HepG2 (cell line): ENCODE results near the gene CCDC91. TPM values are rescaled to one million over a fixed set of nuclear protein-coding genes. Genes with fewer than 3 reads are reported as not detected.

Experiments
- ATAC-seq: fragments of 200-7000 bp; cut with Tn5 transposase; 3 replicates; pipeline ENCODE4 v1.9.1; 2020; ENCODE audit warnings: mild to moderate bottlenecking, moderate library complexity
- BruUV-seq: library from RNA; stranded (reverse); fragments of 400-500 nt; replicated peaks from 2 replicates; lab custom pipeline; 2021; lab: Mats Ljungman, UMichigan
- CTCF ChIA-PET: fragments of 300-600 bp; formaldehyde crosslinking; extraction: SDS; loops from one replicate; lab custom pipeline; 2021; ENCODE audit warnings: low total read pairs, inconsistent platforms, low intra/inter-chr PET ratio; lab: Yijun Ruan, JAX
- POLR2A ChIA-PET: fragments of 350-600 bp; sonication (Branson Sonifier 250); formaldehyde crosslinking; loops from one replicate; lab custom pipeline; 2020; ENCODE audit warnings: antibody characterized with exemption, inconsistent platforms; lab: Yijun Ruan, JAX
- DNase-seq: peaks from one replicate; pipeline ENCODE4 v3.0.0-alpha.2; 2015; ENCODE audit warnings: low spot score
- FAIRE-seq: peaks from 3 replicates; lab custom pipeline; 2011; peaks lifted over from hg19 to GRCh38; lab: Jason Lieb, UNC
- H2AFZ ChIP-seq: one replicate; pipeline ENCODE4 v1.6.1; 2011; ENCODE audit warnings: low read length, inconsistent platforms
- H3K27ac ChIP-seq: fragments of 300-600 bp; 3 replicates; pipeline ENCODE4 v1.8.0; 2011; ENCODE audit warnings: mixed run types, mild to moderate bottlenecking, mixed read lengths, low read length, inconsistent platforms; ENCODE audit not compliant: insufficient read depth; ENCODE audit errors: extremely low read length
- H3K27me3 ChIP-seq, 2 experiments: fragments of 200-600 bp in 1 of 2; 2 replicates in 1 of 2; 3 replicates in 1 of 2; pipeline versions ENCODE4 v1.6.0 to v1.8.0; 2011; ENCODE audit warnings: low read length in 2 of 2, mild to moderate bottlenecking in 2 of 2, moderate library complexity in 2 of 2, inconsistent platforms in 1 of 2; ENCODE audit not compliant: insufficient read depth in 2 of 2, control insufficient read depth in 1 of 2
- H3K36me3 ChIP-seq, 2 experiments: fragments of 200-600 bp in 1 of 2; replicated peaks in 1 of 2; 2 replicates in 1 of 2; 3 replicates in 1 of 2; pipeline versions ENCODE4 v1.5.1 to v1.8.0; 2011; ENCODE audit warnings: low read length in 2 of 2, inconsistent platforms in 1 of 2; ENCODE audit not compliant: insufficient read depth in 2 of 2, control insufficient read depth in 1 of 2
- H3K4me1 ChIP-seq: 2 replicates; pipeline ENCODE4 v1.5.1; 2012; ENCODE audit warnings: low read length, inconsistent platforms; ENCODE audit not compliant: insufficient read depth
- H3K4me2 ChIP-seq: 2 replicates; pipeline ENCODE4 v1.6.0; 2011; ENCODE audit warnings: low read depth, low read length, inconsistent platforms
- H3K4me3 ChIP-seq, 3 experiments: fragments of 200-600 bp in 1 of 3; sonication (generic), shearing (Covaris generic) in 1 of 3; replicated peaks in 1 of 3; 2 replicates each; pipeline ENCODE4 v1.5.1; 2011 to 2016; ENCODE audit warnings: low read length in 3 of 3, inconsistent platforms in 2 of 3, low read depth in 2 of 3, mild to moderate bottlenecking in 2 of 3, control low read depth in 1 of 3, mixed read lengths in 1 of 3; ENCODE audit not compliant: insufficient read depth in 1 of 3
- H3K79me2 ChIP-seq: one replicate; pipeline ENCODE4 v1.6.1; 2011; ENCODE audit warnings: low read length, inconsistent platforms; ENCODE audit not compliant: insufficient read depth
- H3K9ac ChIP-seq: 2 replicates; pipeline ENCODE4 v1.6.0; 2011; ENCODE audit warnings: mild to moderate bottlenecking, low read depth, low read length, inconsistent platforms; ENCODE audit not compliant: insufficient read depth
- H3K9me3 ChIP-seq: 2 replicates; pipeline ENCODE4 v1.5.1; 2012; ENCODE audit warnings: mild to moderate bottlenecking, low read length
- H4K20me1 ChIP-seq: 2 replicates; pipeline ENCODE4 v1.6.0; 2011; ENCODE audit warnings: inconsistent platforms, mild to moderate bottlenecking, low read length, moderate library complexity; ENCODE audit not compliant: insufficient read depth
- CREM ChIP-seq, 2 experiments: sonication (generic) in 1 of 2; formaldehyde crosslinking in 1 of 2; IDR thresholded peaks; 2 replicates each; pipeline versions ENCODE4 v1.4.0 to v1.6.1; 2016 to 2020; ENCODE audit warnings: antibody characterized with exemption in 1 of 2, mild to moderate bottlenecking in 1 of 2, missing genetic modification reagents in 1 of 2
- DPF2 ChIP-seq: sonication (generic); formaldehyde crosslinking; IDR thresholded peaks from 2 replicates; pipeline ENCODE4 v1.4.0; 2020; ENCODE audit warnings: mild to moderate bottlenecking, low read depth, missing genetic modification reagents, borderline replicate concordance
- EZH2 ChIP-seq: conservative IDR thresholded peaks from 2 replicates; pipeline ENCODE4 v1.6.1; 2012; ENCODE audit warnings: mild to moderate bottlenecking, low read depth, low read length, moderate library complexity
- FOXJ3 ChIP-seq: sonication (generic); formaldehyde crosslinking; IDR thresholded peaks from 2 replicates; pipeline ENCODE4 v1.4.0; 2020; ENCODE audit warnings: missing genetic modification reagents, mild to moderate bottlenecking, borderline replicate concordance
- FOXK1 ChIP-seq: sonication (generic); formaldehyde crosslinking; IDR thresholded peaks from 2 replicates; pipeline ENCODE4 v1.4.0; 2020; ENCODE audit warnings: low read depth, missing genetic modification reagents, borderline replicate concordance
- SETDB1 ChIP-seq: sonication (generic); formaldehyde crosslinking; IDR thresholded peaks from 2 replicates; pipeline ENCODE4 v1.5.1; 2020; ENCODE audit warnings: missing genetic modification reagents, mild to moderate bottlenecking, borderline replicate concordance
- SMC3 ChIP-seq: IDR thresholded peaks from 2 replicates; pipeline ENCODE4 v1.6.1; 2011; ENCODE audit warnings: low read length, improper control_type of control experiment
- SP5 ChIP-seq: IDR thresholded peaks from 2 replicates; pipeline ENCODE4 v1.6.1; 2016; ENCODE audit warnings: low read depth, borderline replicate concordance
- WIZ ChIP-seq: sonication (generic); formaldehyde crosslinking; IDR thresholded peaks from 2 replicates; pipeline ENCODE4 v1.5.1; 2020; ENCODE audit warnings: mild to moderate bottlenecking, missing genetic modification reagents
- ZMAT5 ChIP-seq: sonication (generic); formaldehyde crosslinking; IDR thresholded peaks from 2 replicates; pipeline ENCODE4 v1.5.0; 2020; ENCODE audit warnings: mild to moderate bottlenecking, low read depth, missing genetic modification reagents, borderline replicate concordance
- ZNF253 ChIP-seq: sonication (generic); formaldehyde crosslinking; IDR thresholded peaks from 2 replicates; pipeline ENCODE4 v1.8.0; 2022; ENCODE audit warnings: mild to moderate bottlenecking, missing genetic modification reagents, borderline replicate concordance
- ZNF329 ChIP-seq: sonication (generic); formaldehyde crosslinking; IDR thresholded peaks from 2 replicates; pipeline ENCODE4 v1.9.0; 2021; ENCODE audit warnings: low read depth, mild to moderate bottlenecking, missing genetic modification reagents
- ZNF350 ChIP-seq: sonication (generic); formaldehyde crosslinking; IDR thresholded peaks from 2 replicates; pipeline ENCODE4 v1.4.0; 2020; ENCODE audit warnings: mild to moderate bottlenecking, low read depth, missing genetic modification reagents, borderline replicate concordance
- ZNF468 ChIP-seq: sonication (generic); formaldehyde crosslinking; IDR thresholded peaks from 2 replicates; pipeline ENCODE4 v1.8.0; 2022; ENCODE audit warnings: mild to moderate bottlenecking, moderate library complexity, missing genetic modification reagents
- ZNF644 ChIP-seq: IDR thresholded peaks from 2 replicates; pipeline ENCODE4 v1.6.1; 2016; ENCODE audit warnings: low read depth
- ZNF775 ChIP-seq: sonication (generic); formaldehyde crosslinking; IDR thresholded peaks from 2 replicates; pipeline ENCODE4 v1.4.0; 2020; ENCODE audit warnings: missing genetic modification reagents, mild to moderate bottlenecking, moderate library complexity, borderline replicate concordance
- WGBS: methylation state at CpG from one replicate; pipeline ENCODE4 v1.1.6; 2017; ENCODE audit warnings: low lambda C conversion rate; 5-methylcytosine and 5-hydroxymethylcytosine counted together
- in situ Hi-C: cut with HindIII; loops from 2 replicates; pipeline ENCODE4 v1.10.0; 2017; ENCODE audit warnings: low pct_unique_long_range_greater_than_20kb; ENCODE audit not compliant: extremely low pct_ligation_motif_present
- intact Hi-C: fragments of 100-400 bp; cut with micrococcal nuclease; formaldehyde crosslinking; loops from one replicate; pipeline ENCODE4 v1.10.0; 2022; ENCODE audit not compliant: unreplicated experiment
- polyA plus RNA-seq, 8 experiments: library from polyadenylated mRNA; depleted of rRNA in 3 of 8; stranded (reverse) in 7 of 8; unstranded in 1 of 8; fragments of >200 nt; fragmentation: Illumina TruSeq in 4 of 8; extraction: Trizol in 4 of 8; gene quantifications; 2 replicates each; pipeline versions ENCODE4 v1.2.1 to v1.2.3, GENCODE V29; 2011 to 2016; ENCODE audit warnings: low read depth in 4 of 8, missing spikeins in 1 of 8, mixed read lengths in 1 of 8; ENCODE audit not compliant: insufficient read depth in 1 of 8
- total RNA-seq, 5 experiments: library from RNA; depleted of rRNA; stranded (reverse); fragments of >200 nt; fragmentation: Illumina TruSeq; extraction: Trizol; gene quantifications; 2 replicates each; pipeline ENCODE4 v1.2.3, GENCODE V29; 2016; ENCODE audit warnings: low read depth in 1 of 5
- TF ChIP-seq, protein P1 (sequence below): sonication (generic); formaldehyde crosslinking; IDR thresholded peaks from 2 replicates; pipeline ENCODE4; 2020; ENCODE audit warnings: missing genetic modification reagents, mild to moderate bottlenecking, borderline replicate concordance

The CCDC91 gene
- total and polyA plus RNA-seq, 2 of the 13 experiments (the other 11 are each of a cell fraction or from before 2014, with no cell fraction given) = 9.8 to 15.8 TPM

- Histone ChIP-seq H3K9me3 (peaks cover 6% of the 10 kb centered on the region; the same call in 1 of the 2 replicates), H3K27ac (no peak overlapping the region), H3K4me3 (no peak overlapping the region), H3K4me2 (no peak overlapping the region), H3K79me2 (no peaks in the 10 kb centered on the region), H3K4me1 (peaks cover 3% of the 10 kb centered on the region), H3K9ac (no peak overlapping the region), H2AFZ (no peak overlapping the region), H3K36me3 (no peaks in the 10 kb centered on the region), H4K20me1 (no peaks in the 10 kb centered on the region), H3K27me3 (no peaks in the 10 kb centered on the region)
- CTCF ChIA-PET = no interaction called here
- ATAC-seq (no peak), FAIRE-seq (no peak), DNase-seq (no peak)
- intact Hi-C loops = no loop called here
- in situ Hi-C loops = no loop called here
- BruUV-seq = no TSS peak
- POLR2A ChIA-PET = no interaction called here
- TF ChIP-seq ZNF468 (CRISPR knock-in tag) (no peak), ZNF329 (no peak), EZH2 (no peak), ZMAT5 (CRISPR knock-in tag) (no peak), ZNF775 (CRISPR knock-in tag) (no peak), SP5 (CRISPR knock-in tag) (no peak)
- WGBS = 18% methylated on average over 1 of the region's 1 CpG
Observed at GRCh38 chr12:28184375-28184774, 5.9 kb upstream of the CCDC91 start.

GRCh38 chr12:28186500-28186899 lies 3.8 kb upstream of the CCDC91 start:
- whole genome bisulfite sequencing = 79% methylated on average over 2 of the region's 2 CpGs
- Histone ChIP-seq H3K27me3 (no peaks in the 10 kb centered on the region; a peak in 1 of 5 replicates), H3K79me2 (no peaks in the 10 kb centered on the region), H2AFZ (no peak overlapping the region), H3K36me3 (no peaks in the 10 kb centered on the region), H3K4me2 (no peak overlapping the region), H3K9me3 (peaks cover 6% of the 10 kb centered on the region; the same call in 1 of the 2 replicates), H3K4me1 (peaks cover 18% of the 10 kb centered on the region), H3K27ac (no peak overlapping the region), H3K9ac (no peak overlapping the region), H4K20me1 (no peaks in the 10 kb centered on the region), H3K4me3 (no peak overlapping the region)
- DNase-seq = no peak
- no peak for ATAC-seq
- ChIA-PET CTCF (no interaction called here), POLR2A (no interaction called here)
- in situ Hi-C loops (no loop called here), intact Hi-C loops (no loop called here)
- FAIRE-seq = no peak
- BruUV-seq = no TSS peak
- TF ChIP-seq FOXK1 (CRISPR knock-in tag) (no peak), ZNF253 (CRISPR knock-in tag) (no peak), CREM (IDR thresholded peaks at IDR 0.05) (no peak), CREM (CRISPR knock-in tag; IDR thresholded peaks at IDR 0.05) (no peak), ZNF644 (CRISPR knock-in tag) (no peak), WIZ (CRISPR knock-in tag) (no peak), SMC3 (no peak), DPF2 (CRISPR knock-in tag) (no peak), FOXJ3 (CRISPR knock-in tag) (no peak), ZNF350 (CRISPR knock-in tag) (no peak), SETDB1 (CRISPR knock-in tag) (no peak)
- TF ChIP-seq, protein P1, sequence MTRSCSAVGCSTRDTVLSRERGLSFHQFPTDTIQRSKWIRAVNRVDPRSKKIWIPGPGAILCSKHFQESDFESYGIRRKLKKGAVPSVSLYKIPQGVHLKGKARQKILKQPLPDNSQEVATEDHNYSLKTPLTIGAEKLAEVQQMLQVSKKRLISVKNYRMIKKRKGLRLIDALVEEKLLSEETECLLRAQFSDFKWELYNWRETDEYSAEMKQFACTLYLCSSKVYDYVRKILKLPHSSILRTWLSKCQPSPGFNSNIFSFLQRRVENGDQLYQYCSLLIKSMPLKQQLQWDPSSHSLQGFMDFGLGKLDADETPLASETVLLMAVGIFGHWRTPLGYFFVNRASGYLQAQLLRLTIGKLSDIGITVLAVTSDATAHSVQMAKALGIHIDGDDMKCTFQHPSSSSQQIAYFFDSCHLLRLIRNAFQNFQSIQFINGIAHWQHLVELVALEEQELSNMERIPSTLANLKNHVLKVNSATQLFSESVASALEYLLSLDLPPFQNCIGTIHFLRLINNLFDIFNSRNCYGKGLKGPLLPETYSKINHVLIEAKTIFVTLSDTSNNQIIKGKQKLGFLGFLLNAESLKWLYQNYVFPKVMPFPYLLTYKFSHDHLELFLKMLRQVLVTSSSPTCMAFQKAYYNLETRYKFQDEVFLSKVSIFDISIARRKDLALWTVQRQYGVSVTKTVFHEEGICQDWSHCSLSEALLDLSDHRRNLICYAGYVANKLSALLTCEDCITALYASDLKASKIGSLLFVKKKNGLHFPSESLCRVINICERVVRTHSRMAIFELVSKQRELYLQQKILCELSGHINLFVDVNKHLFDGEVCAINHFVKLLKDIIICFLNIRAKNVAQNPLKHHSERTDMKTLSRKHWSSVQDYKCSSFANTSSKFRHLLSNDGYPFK (CRISPR knock-in tag) = no peak
